ENCODE measurements around the gene TMEM245. TPM values are rescaled to one million over a fixed set of nuclear protein-coding genes. Genes with fewer than 3 reads are reported as not detected.

TMEM245 gene
- polyA plus RNA-seq, 2 of the 4 experiments (the other 2 are of a cell fraction) = 44.9 to 88.9 TPM

DNA sequence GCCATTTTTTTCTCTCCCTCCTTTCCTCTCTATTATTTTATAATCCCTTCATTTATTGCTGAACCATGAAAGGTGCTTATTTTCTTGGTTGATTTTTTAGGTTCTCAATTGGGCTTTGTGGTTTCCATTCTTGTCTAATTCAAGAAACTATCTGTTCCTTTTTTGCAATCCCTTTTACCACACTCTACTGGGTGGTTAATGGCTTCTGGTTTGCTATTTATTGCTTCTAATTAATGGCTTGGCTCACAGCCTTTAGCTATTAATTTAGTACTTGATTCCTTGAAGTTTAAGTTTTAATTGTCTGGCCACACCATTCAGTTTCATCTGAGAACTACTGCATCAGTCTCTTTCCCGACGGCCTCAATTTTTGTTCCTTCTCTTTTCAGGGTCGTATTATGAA lies 41.7 kb upstream of the TMEM245 start:
- no peak for DNase-seq (ENCODE audit: low read depth in 1 of 2, low spot score in 1 of 2)
- H3K9me3 ChIP-seq = no peaks in the 10 kb centered on the region
- POLR2A ChIA-PET = no interaction called here
- no peak for ATAC-seq
- no peak overlapping the region for H3K4me3 ChIP-seq
- FAIRE-seq = no peak
- H3K27ac ChIP-seq = no peak overlapping the region
- TF ChIP-seq RFX5 (IDR thresholded peaks at IDR 0.05) (no peak), EHF (CRISPR knock-in tag; IDR thresholded peaks at IDR 0.05) (no peak), EP300 (IDR thresholded peaks at IDR 0.05) (no peak)
- TF ChIP-seq, protein P1, sequence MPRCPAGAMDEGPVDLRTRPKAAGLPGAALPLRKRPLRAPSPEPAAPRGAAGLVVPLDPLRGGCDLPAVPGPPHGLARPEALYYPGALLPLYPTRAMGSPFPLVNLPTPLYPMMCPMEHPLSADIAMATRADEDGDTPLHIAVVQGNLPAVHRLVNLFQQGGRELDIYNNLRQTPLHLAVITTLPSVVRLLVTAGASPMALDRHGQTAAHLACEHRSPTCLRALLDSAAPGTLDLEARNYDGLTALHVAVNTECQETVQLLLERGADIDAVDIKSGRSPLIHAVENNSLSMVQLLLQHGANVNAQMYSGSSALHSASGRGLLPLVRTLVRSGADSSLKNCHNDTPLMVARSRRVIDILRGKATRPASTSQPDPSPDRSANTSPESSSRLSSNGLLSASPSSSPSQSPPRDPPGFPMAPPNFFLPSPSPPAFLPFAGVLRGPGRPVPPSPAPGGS (IDR thresholded peaks at IDR 0.05) = no peak
- no peak overlapping the region for H3K4me2 ChIP-seq
- H3K4me1 ChIP-seq = no peaks in the 10 kb centered on the region
- CTCF ChIA-PET = interaction anchor here (0.7 to 3.1 kb wide), 3 partner anchors 8 to 359 kb away, joined by 4 to 10 read pairs (median 4); no protein-coding TSS in a partner anchor
- 83% methylated on average over 3 of the region's 3 CpGs for WGBS (ENCODE audit: missing lambda C conversion rate)

DNA sequence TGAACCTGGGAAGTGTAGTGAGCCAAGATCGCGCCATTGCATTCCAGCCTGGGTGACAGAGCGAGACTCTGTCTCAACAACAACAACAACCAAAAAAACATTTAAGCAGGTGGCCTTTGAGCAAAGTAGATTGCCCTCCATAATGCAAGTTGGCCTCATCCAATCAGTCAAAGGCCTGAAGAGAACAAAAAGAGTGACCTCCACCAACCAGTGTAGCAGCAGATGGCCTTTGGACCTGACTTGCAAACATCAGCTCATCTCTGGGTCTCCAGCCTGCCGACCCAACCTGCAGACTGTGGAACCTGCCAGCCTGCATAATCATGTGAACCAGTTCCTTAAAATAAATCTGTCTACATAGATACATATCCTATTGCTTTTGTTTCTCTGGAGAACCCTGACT lies 39.8 kb upstream of the TMEM245 start:
- no peaks in the 10 kb centered on the region for H3K4me1 ChIP-seq
- FAIRE-seq = no peak
- ATAC-seq = no peak
- H3K4me3 ChIP-seq = no peak overlapping the region
- DNase-seq (ENCODE audit: low read depth in 1 of 2, low spot score in 1 of 2) = no peak
- WGBS (ENCODE audit: missing lambda C conversion rate) = 80% methylated on average over 4 of the region's 4 CpGs
- ChIA-PET CTCF (interaction anchor here (0.6 to 1.3 kb wide), 3 partner anchors 40 to 281 kb away, joined by 3 to 5 read pairs (median 3); partner anchors contain the start of gene TMEM245), POLR2A (no interaction called here)
- TF ChIP-seq KDM1A (IDR thresholded peaks at IDR 0.05; ENCODE audit: low read depth) (no peak), CEBPB (IDR thresholded peaks at IDR 0.05) (no peak), MAFK (IDR thresholded peaks at IDR 0.05; ENCODE audit: partially characterized antibody) (no peak), HMGXB4 (CRISPR knock-in tag; IDR thresholded peaks at IDR 0.05; ENCODE audit: borderline replicate concordance) (no peak)
- TF ChIP-seq, protein P2, sequence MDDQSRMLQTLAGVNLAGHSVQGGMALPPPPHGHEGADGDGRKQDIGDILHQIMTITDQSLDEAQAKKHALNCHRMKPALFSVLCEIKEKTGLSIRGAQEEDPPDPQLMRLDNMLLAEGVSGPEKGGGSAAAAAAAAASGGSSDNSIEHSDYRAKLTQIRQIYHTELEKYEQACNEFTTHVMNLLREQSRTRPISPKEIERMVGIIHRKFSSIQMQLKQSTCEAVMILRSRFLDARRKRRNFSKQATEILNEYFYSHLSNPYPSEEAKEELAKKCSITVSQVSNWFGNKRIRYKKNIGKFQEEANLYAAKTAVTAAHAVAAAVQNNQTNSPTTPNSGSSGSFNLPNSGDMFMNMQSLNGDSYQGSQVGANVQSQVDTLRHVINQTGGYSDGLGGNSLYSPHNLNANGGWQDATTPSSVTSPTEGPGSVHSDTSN (IDR thresholded peaks at IDR 0.05) = no peak
- H3K9me3 ChIP-seq = no peaks in the 10 kb centered on the region
- no peak overlapping the region for H3K27ac ChIP-seq
- H3K4me2 ChIP-seq = no peak overlapping the region

DNA sequence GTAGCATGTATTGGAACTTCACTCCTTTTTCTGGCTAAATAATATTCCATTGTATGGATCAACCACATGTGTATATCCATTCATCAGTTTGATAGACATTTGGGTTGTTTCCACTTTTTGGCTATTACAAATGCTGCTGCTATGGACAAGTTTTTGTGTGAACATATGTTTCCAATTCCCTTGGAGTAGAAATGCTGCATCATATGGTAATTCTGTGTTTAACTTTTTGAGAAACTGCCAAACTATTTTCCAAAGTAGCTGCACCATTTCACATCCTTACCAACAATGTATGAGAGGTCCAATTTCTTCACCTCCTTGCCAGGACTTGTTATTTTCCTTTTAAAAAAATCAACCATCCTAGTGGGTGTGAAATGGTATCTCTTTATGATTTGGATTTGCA lies 38.9 kb upstream of the TMEM245 start:
- Histone ChIP-seq H3K4me2 (no peak overlapping the region), H3K27ac (no peak overlapping the region), H3K4me3 (no peak overlapping the region), H3K9me3 (0 out of 3 replicates have a peak, but pooled peaks cover 3% of the 10 kb centered on the region), H3K4me1 (no peaks in the 10 kb centered on the region)
- DNase-seq (ENCODE audit: low read depth in 1 of 2, low spot score in 1 of 2) (no peak), FAIRE-seq (no peak), ATAC-seq (no peak)
- ChIA-PET CTCF (interaction anchor here (0.9 kb wide), 1 partner anchor 39 kb away, joined by 3 read pairs; the partner anchor contains the start of gene TMEM245), POLR2A (no interaction called here)
- TF ChIP-seq MAFK (IDR thresholded peaks at IDR 0.05; ENCODE audit: partially characterized antibody) (no peak), ZC3H11A (IDR thresholded peaks at IDR 0.05) (no peak), RARB (CRISPR knock-in tag; IDR thresholded peaks at IDR 0.05) (no peak), JUNB (IDR thresholded peaks at IDR 0.05) (no peak), CEBPB (IDR thresholded peaks at IDR 0.05) (no peak), HOXA7 (CRISPR knock-in tag; IDR thresholded peaks at IDR 0.05) (no peak)

DNA sequence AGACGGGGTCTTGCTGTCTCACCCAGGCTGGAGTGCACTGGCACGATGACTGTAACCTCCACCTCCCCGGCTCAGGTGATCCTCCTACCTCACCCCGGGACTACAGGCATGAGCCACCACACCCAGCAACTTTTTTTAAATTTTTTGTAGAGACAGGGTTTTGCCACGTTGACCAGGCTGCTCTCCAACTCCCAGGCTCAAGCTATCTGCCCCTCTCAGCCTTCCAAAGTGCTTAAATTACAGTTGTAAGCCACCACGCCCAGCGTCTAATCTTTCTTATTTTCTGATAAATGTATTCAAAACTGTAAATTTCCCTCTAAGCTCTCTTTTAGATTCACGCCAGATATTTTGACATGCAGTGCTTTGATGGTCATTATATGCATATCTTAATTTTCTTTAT lies 37.0 kb upstream of the TMEM245 start:
- Histone ChIP-seq H3K9me3 (peaks cover 12% of the 10 kb centered on the region; the same call in 2 of the 3 replicates), H3K4me3 (no peak overlapping the region), H3K4me2 (no peak overlapping the region), H3K27ac (no peak overlapping the region), H3K4me1 (no peaks in the 10 kb centered on the region)
- ChIA-PET POLR2A (no interaction called here), CTCF (interaction anchor here (0.5 to 1.3 kb wide), 2 partner anchors 26 to 31 kb away, joined by 3 to 4 read pairs; no protein-coding TSS in a partner anchor)
- WGBS (ENCODE audit: missing lambda C conversion rate) = 53% methylated on average over 8 of the region's 8 CpGs
- FAIRE-seq = no peak
- DNase-seq (ENCODE audit: low read depth in 1 of 2, low spot score in 1 of 2) = no peak
- no peak for ATAC-seq
- TF ChIP-seq, protein P3, sequence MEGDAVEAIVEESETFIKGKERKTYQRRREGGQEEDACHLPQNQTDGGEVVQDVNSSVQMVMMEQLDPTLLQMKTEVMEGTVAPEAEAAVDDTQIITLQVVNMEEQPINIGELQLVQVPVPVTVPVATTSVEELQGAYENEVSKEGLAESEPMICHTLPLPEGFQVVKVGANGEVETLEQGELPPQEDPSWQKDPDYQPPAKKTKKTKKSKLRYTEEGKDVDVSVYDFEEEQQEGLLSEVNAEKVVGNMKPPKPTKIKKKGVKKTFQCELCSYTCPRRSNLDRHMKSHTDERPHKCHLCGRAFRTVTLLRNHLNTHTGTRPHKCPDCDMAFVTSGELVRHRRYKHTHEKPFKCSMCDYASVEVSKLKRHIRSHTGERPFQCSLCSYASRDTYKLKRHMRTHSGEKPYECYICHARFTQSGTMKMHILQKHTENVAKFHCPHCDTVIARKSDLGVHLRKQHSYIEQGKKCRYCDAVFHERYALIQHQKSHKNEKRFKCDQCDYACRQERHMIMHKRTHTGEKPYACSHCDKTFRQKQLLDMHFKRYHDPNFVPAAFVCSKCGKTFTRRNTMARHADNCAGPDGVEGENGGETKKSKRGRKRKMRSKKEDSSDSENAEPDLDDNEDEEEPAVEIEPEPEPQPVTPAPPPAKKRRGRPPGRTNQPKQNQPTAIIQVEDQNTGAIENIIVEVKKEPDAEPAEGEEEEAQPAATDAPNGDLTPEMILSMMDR (IDR thresholded peaks at IDR 0.05) = no peak
- TF ChIP-seq, protein P2 (IDR thresholded peaks at IDR 0.05) = no peak
- TF ChIP-seq, protein P4, sequence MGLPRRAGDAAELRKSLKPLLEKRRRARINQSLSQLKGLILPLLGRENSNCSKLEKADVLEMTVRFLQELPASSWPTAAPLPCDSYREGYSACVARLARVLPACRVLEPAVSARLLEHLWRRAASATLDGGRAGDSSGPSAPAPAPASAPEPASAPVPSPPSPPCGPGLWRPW (IDR thresholded peaks at IDR 0.05) = no peak
- TF ChIP-seq HMGXB4 (CRISPR knock-in tag; IDR thresholded peaks at IDR 0.05; ENCODE audit: borderline replicate concordance) (no peak), E2F6 (IDR thresholded peaks at IDR 0.05; ENCODE audit: borderline replicate concordance, low read depth) (no peak), HOXA7 (CRISPR knock-in tag; IDR thresholded peaks at IDR 0.05) (no peak), RCOR1 (IDR thresholded peaks at IDR 0.05; ENCODE audit: low read depth, low read length) (no peak), KDM1A (IDR thresholded peaks at IDR 0.05; ENCODE audit: low read depth) (no peak)
